Kidney (tissue), 14 donors: ENCODE measurements around the gene PROK1. TPM values are rescaled to one million over a fixed set of nuclear protein-coding genes. Genes with fewer than 3 reads are reported as not detected.

Source experiments
- DNase-seq, 5 donors: peaks; one replicate each; pipeline ENCODE4 v3.0.0-alpha.2; 2013 to 2020
- FAIRE-seq: peaks from 2 replicates; lab custom pipeline; 2012; peaks lifted over from hg19 to GRCh38; lab: Jason Lieb, UNC
- H3K27ac ChIP-seq, 2 donors: one replicate each; pipeline ENCODE4 v1.7.0; 2013; ENCODE audit warnings: low read depth in 2 of 2, low read length in 2 of 2, inconsistent platforms in 1 of 2
- H3K27me3 ChIP-seq: one replicate; pipeline ENCODE4 v1.7.1; 2013; ENCODE audit warnings: low read length, inconsistent platforms; ENCODE audit not compliant: control insufficient read depth, insufficient read depth
- H3K36me3 ChIP-seq, 3 donors: one replicate each; pipeline versions ENCODE4 v1.7.0 to v1.7.1; 2013; ENCODE audit warnings: low read length in 3 of 3, control low read depth in 1 of 3, inconsistent platforms in 1 of 3; ENCODE audit not compliant: insufficient read depth in 3 of 3, control insufficient read depth in 2 of 3
- H3K4me1 ChIP-seq, 3 donors: one replicate each; pipeline versions ENCODE4 v1.7.0 to v1.7.1; 2013; ENCODE audit warnings: low read length in 3 of 3, inconsistent platforms in 1 of 3, low read depth in 1 of 3; ENCODE audit not compliant: control insufficient read depth in 2 of 3, insufficient read depth in 2 of 3
- H3K4me3 ChIP-seq, 3 donors: one replicate each; pipeline versions ENCODE4 v1.7.0 to v1.8.1; 2013; ENCODE audit warnings: low read length in 3 of 3, control low read depth in 1 of 3, inconsistent platforms in 1 of 3
- H3K9ac ChIP-seq, 3 donors: one replicate each; pipeline versions ENCODE4 v1.7.0 to v1.7.1; 2013; ENCODE audit warnings: low read length in 3 of 3, control low read depth in 1 of 3, inconsistent platforms in 1 of 3
- H3K9me3 ChIP-seq, 3 donors: one replicate each; pipeline versions ENCODE4 v1.7.0 to v1.7.1; 2013; ENCODE audit warnings: low read length in 3 of 3, control low read depth in 1 of 3, inconsistent platforms in 1 of 3; ENCODE audit not compliant: control insufficient read depth in 2 of 3, insufficient read depth in 1 of 3
- CTCF ChIP-seq: IDR thresholded peaks from 3 replicates; pipeline ENCODE4 v1.5.1; 2012; ENCODE audit warnings: mild to moderate bottlenecking, moderate library complexity, borderline replicate concordance; ENCODE audit not compliant: insufficient read depth; ENCODE audit errors: extremely low read depth
- intact Hi-C: fragments of 100-400 bp; cut with DNase I; formaldehyde crosslinking; loops from one replicate; pipeline ENCODE4 v1.11.1; 2022
- polyA plus RNA-seq: library from polyadenylated mRNA; stranded (reverse); fragments of 350-450 nt; fragmentation: Illumina TruSeq; extraction: RNeasy Lipid Tissue Mini Kit (QIAGEN cat#74804); gene quantifications from one replicate; pipeline ENCODE4 v1.2.3, GENCODE V29; 2014; ENCODE audit warnings: low read depth, low replicate concordance; ENCODE audit not compliant: insufficient read depth
- total RNA-seq: library from RNA; stranded (reverse); fragmentation: NEBNext Ultra II Directional; extraction: Animal tissue kit (Norgen Biotek cat#: 25700); gene quantifications from one replicate; pipeline ENCODE4 v1.2.1, GENCODE V29; 2021
- donor health status: control.
- donor health status: control.
- donor health status: control.
- donor health status: control.
- donor health status: control.
- donor health status: DM: yes; HTN: yes; CAD: no.
- donor health status: Normal renal cell carcinoma (clear cell type).

Gene PROK1
- total and polyA plus RNA-seq, 2 donors from 2014 or later: not detected

DNA sequence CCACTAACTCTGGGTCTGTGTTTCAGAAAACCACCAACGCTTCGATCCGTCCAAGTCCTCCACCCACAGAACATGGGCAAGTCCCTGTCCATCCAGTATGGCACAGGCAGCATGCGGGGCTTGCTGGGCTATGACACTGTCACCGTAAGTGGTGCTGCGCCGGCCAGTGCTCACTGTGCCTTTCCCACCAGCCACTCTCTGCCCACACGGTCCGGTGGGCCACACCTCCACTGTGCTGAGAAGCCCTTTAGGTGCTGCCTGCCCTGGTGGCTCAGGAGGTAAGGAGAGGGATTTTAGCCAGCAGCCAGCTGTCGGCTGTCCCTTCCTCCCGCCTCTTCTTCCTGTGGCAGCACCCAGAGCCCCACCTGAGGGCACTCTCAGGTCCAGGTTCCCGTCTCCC, 33.9 kb downstream of the PROK1 start:
- Histone ChIP-seq H3K27ac (no peak overlapping the region), H3K9me3 (no peaks in the 10 kb centered on the region), H3K27me3 (no peaks in the 10 kb centered on the region), H3K36me3 (no peaks in the 10 kb centered on the region), H3K4me3 (no peak overlapping the region), H3K4me1 (no peaks in the 10 kb centered on the region), H3K9ac (no peak overlapping the region)
- DNase-seq: peak in 1 of 5 donors; percentile 51
- no peak for FAIRE-seq
- intact Hi-C loops: no loop called here
- no peak for TF ChIP-seq CTCF

DNA sequence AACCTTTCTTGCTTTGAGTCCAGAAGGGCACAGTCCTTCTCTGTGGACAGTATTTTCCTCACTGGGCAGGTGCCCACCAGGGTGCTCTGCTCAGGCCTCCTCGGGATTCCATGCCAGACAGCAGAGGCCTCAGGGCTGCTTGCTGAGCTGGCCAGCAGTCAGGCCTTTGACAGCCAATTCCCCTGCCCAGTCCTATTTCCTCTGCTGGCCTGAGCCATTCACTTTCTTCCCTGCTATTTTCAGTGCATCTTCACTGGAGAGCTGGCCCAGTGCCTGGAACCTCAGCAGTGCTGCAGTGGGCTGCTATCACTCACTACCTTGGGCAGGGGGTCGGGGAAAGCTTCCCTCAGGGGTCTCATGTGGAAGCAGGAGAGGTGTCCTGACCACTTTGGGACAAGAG, 34.8 kb downstream of the PROK1 start:
- Histone ChIP-seq H3K4me3 (no peak overlapping the region), H3K9ac (no peak overlapping the region), H3K9me3 (no peaks in the 10 kb centered on the region), H3K4me1 (no peaks in the 10 kb centered on the region), H3K27ac (no peak overlapping the region), H3K36me3 (no peaks in the 10 kb centered on the region), H3K27me3 (no peaks in the 10 kb centered on the region)
- intact Hi-C loops: no loop called here
- DNase-seq (peak in 1 of 5 donors; percentile 26), FAIRE-seq (no peak)
- TF ChIP-seq CTCF: no peak

GRCh38 chr1:110487726-110488125, 36.8 kb downstream of the PROK1 start:
- Histone ChIP-seq H3K4me1 (no peaks in the 10 kb centered on the region), H3K36me3 (no peaks in the 10 kb centered on the region), H3K27me3 (no peaks in the 10 kb centered on the region), H3K4me3 (no peak overlapping the region), H3K9ac (no peak overlapping the region), H3K27ac (no peak overlapping the region), H3K9me3 (no peaks in the 10 kb centered on the region)
- no peak for TF ChIP-seq CTCF
- DNase-seq (peak in 1 of 5 donors; percentile 44), FAIRE-seq (no peak)
- intact Hi-C loops: no loop called here

GRCh38 chr1:110488161-110488560, 37.2 kb downstream of the PROK1 start:
- Histone ChIP-seq H3K36me3 (no peaks in the 10 kb centered on the region), H3K4me3 (no peak overlapping the region), H3K27me3 (no peaks in the 10 kb centered on the region), H3K4me1 (no peaks in the 10 kb centered on the region), H3K9ac (no peak overlapping the region), H3K9me3 (no peaks in the 10 kb centered on the region), H3K27ac (no peak overlapping the region)
- DNase-seq: peak in 1 of 5 donors; percentile 64
- intact Hi-C loops: no loop called here
- TF ChIP-seq CTCF: no peak
- no peak for FAIRE-seq
